ENCODE results near the gene PRKAA2. TPM values are rescaled to one million over a fixed set of nuclear protein-coding genes. Genes with fewer than 3 reads are reported as not detected.
A peak's percentile ranks its signal among the peaks of the same experiment; 100 is the strongest.

Gene PRKAA2
- total RNA-seq, 1 donor from 2014 or later, result 2.4 TPM

DNA sequence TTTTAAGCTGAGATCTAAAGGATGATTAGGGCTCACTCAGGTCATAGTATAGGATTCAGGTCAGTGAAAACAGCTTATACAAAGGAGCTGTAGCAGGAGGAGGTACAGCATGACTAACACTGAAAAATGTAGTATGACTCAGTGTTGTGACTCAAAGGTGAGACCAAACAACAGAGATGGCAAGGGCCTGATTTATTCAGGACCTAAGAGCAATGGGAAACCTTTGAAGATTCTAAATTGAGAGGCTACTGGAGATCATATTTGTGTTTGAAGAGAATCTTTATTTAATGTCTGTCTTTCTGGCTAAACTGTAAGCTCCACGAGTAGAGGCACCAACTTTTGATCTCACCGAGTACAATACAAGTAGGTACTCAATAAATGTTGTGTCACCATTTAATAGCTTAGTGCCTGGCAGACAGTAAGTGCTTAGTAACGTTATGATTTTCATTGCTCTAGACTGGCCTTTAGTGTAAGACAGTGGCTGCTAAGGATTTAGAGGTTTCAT lies 43.5 kb downstream of the PRKAA2 start:
- DNase-seq (ENCODE audit: low spot score), result no peak
- Mint-ChIP-seq H3K27ac (ENCODE audit: unreplicated experiment) (no peak overlapping the region), H3K9me3 (ENCODE audit: unreplicated experiment) (no peaks in the 10 kb centered on the region), H3K36me3 (ENCODE audit: low read depth, unreplicated experiment) (no peaks in the 10 kb centered on the region), H3K4me1 (ENCODE audit: unreplicated experiment) (no peaks in the 10 kb centered on the region), H3K4me3 (ENCODE audit: unreplicated experiment) (no peak overlapping the region), H3K27me3 (ENCODE audit: unreplicated experiment) (no peaks in the 10 kb centered on the region)
- no peak for TF ChIP-seq CTCF (IDR thresholded peaks at IDR 0.05; ENCODE audit: unreplicated experiment)

- no peaks in the 10 kb centered on the region for H3K4me1 Mint-ChIP-seq (ENCODE audit: unreplicated experiment)
- no peak overlapping the region for H3K4me3 Mint-ChIP-seq (ENCODE audit: unreplicated experiment)
- no peak overlapping the region for H3K27ac Mint-ChIP-seq (ENCODE audit: unreplicated experiment)
- no peaks in the 10 kb centered on the region for H3K36me3 Mint-ChIP-seq (ENCODE audit: low read depth, unreplicated experiment)
- no peak for DNase-seq (ENCODE audit: low spot score)
- no peaks in the 10 kb centered on the region for H3K27me3 Mint-ChIP-seq (ENCODE audit: unreplicated experiment)
- H3K9me3 Mint-ChIP-seq (ENCODE audit: unreplicated experiment), result no peaks in the 10 kb centered on the region
- TF ChIP-seq CTCF (IDR thresholded peaks at IDR 0.05; ENCODE audit: unreplicated experiment), result no peak
Observed at GRCh38 chr1:56696663-56697062, 51.5 kb downstream of the PRKAA2 start.

DNA sequence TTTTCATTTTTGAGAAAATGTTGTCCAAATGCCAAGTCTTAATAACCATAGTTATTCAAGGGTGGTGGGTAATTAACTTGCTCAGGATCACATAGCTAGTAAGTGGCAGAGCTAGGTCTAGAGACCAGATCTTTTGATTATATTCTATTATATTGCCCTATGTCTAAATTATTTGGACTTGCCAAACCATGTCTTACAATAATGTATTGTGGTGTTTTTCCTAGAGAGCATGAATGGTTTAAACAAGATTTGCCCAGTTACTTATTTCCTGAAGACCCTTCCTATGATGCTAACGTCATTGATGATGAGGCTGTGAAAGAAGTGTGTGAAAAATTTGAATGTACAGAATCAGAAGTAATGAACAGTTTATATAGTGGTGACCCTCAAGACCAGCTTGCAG lies 58.6 kb downstream of the PRKAA2 start:
- Mint-ChIP-seq H3K4me3 (ENCODE audit: unreplicated experiment) (no peak overlapping the region), H3K27me3 (ENCODE audit: unreplicated experiment) (no peaks in the 10 kb centered on the region), H3K36me3 (ENCODE audit: low read depth, unreplicated experiment) (no peaks in the 10 kb centered on the region), H3K4me1 (ENCODE audit: unreplicated experiment) (no peaks in the 10 kb centered on the region), H3K27ac (ENCODE audit: unreplicated experiment) (no peak overlapping the region), H3K9me3 (ENCODE audit: unreplicated experiment) (no peaks in the 10 kb centered on the region)
- TF ChIP-seq CTCF (IDR thresholded peaks at IDR 0.05; ENCODE audit: unreplicated experiment), result no peak
- DNase-seq (ENCODE audit: low spot score), result no peak

GRCh38 chr1:56707379-56707778 lies 62.3 kb downstream of the PRKAA2 start:
- Mint-ChIP-seq H3K36me3 (ENCODE audit: low read depth, unreplicated experiment) (no peaks in the 10 kb centered on the region), H3K4me1 (ENCODE audit: unreplicated experiment) (no peaks in the 10 kb centered on the region), H3K27ac (ENCODE audit: unreplicated experiment) (no peak overlapping the region), H3K9me3 (ENCODE audit: unreplicated experiment) (no peaks in the 10 kb centered on the region), H3K27me3 (ENCODE audit: unreplicated experiment) (no peaks in the 10 kb centered on the region), H3K4me3 (ENCODE audit: unreplicated experiment) (no peak overlapping the region)
- no peak for TF ChIP-seq CTCF (IDR thresholded peaks at IDR 0.05; ENCODE audit: unreplicated experiment)
- no peak for DNase-seq (ENCODE audit: low spot score)

DNA sequence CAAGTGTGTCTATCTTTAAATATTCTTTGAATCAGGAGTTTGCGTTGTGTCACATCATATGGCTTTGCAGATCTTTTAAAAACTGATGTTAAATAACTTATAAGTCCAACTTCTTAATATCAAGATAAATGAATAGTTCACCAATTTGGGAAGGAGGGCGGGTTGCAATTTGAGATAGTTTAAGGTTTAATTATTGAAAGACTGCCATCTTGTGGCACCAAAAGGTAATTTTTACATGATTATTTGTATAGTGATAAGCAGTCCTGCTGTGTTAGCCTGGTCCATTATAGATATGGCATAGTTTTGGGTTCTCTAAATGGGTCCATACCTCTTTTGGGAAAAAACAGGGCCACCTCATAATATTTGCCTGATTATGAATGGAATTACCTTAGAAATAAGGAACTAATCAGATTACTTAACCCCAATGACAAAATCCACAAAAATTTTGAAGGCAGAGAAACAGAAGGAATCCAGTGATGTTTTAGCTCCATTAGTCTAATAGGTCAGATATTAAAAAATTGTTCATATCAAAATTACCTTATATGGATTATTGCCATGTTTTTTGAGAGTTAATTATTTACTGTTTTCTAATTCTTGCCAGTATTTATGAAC lies 64.3 kb downstream of the PRKAA2 start:
- Mint-ChIP-seq H3K4me1 (ENCODE audit: unreplicated experiment) (no peaks in the 10 kb centered on the region), H3K4me3 (ENCODE audit: unreplicated experiment) (no peak overlapping the region), H3K27ac (ENCODE audit: unreplicated experiment) (no peak overlapping the region), H3K36me3 (ENCODE audit: low read depth, unreplicated experiment) (no peaks in the 10 kb centered on the region), H3K9me3 (ENCODE audit: unreplicated experiment) (no peaks in the 10 kb centered on the region), H3K27me3 (ENCODE audit: unreplicated experiment) (no peaks in the 10 kb centered on the region)
- TF ChIP-seq CTCF (IDR thresholded peaks at IDR 0.05; ENCODE audit: unreplicated experiment), result peak; percentile 77
- DNase-seq (ENCODE audit: low spot score), result peak; percentile 10
